Measurements from ENCODE around the gene MTARC2. TPM values are rescaled to one million over a fixed set of nuclear protein-coding genes. Genes with fewer than 3 reads are reported as not detected.

MTARC2 gene
- total and polyA plus RNA-seq, 2 of the 4 experiments (the other 2 are of a cell fraction) = 0.36 to 2.6 TPM

GRCh38 chr1:220824031-220824989 is 76.2 kb downstream of the MTARC2 start:
- no CpG with 5 or more reads among the region's 9 CpGs for WGBS, 2 experiments (ENCODE audit: extremely low coverage in 2 of 2, insufficient read length in 1 of 2)

More at GRCh38 chr1:220824031-220824989, 76.2 kb downstream of the MTARC2 start:
- peaks cover 4% of the 10 kb centered on the region for H3K27me3 ChIP-seq (ENCODE audit: control insufficient read depth, insufficient read depth, low read length)
- no peak overlapping the region for H3K56ac ChIP-seq (ENCODE audit: extremely low read depth, insufficient read depth, low read length)
- H2BK15ac ChIP-seq (ENCODE audit: low read depth, low read length) = peak overlapping the region; percentile 65; the same call in 1 of the 3 replicates
- H2AK9ac ChIP-seq (replicated peaks; ENCODE audit: low read depth, low read length, poor library complexity) = no peak overlapping the region
- H3K4me3 ChIP-seq (ENCODE audit: insufficient read depth, low read depth, low read length) = no peak overlapping the region
- ChIA-PET POLR2A (ENCODE audit: unreplicated experiment) (no interaction called here), CTCF (interaction anchor here (1.0 kb wide), 1 partner anchor 48 kb away, joined by 3 read pairs; no protein-coding TSS in a partner anchor)
- peak overlapping the region; percentile 27; the same call in 1 of the 2 replicates for H3K27ac ChIP-seq (ENCODE audit: insufficient read depth, low read length)
- H3K4me1 ChIP-seq (ENCODE audit: control insufficient read depth, insufficient read depth, low read length) = peaks cover 21% of the 10 kb centered on the region
- H4K20me1 ChIP-seq (ENCODE audit: insufficient read depth, low read length) = no peaks in the 10 kb centered on the region
- in situ Hi-C loops (cut with MboI; ENCODE audit: low sequenced_read_pairs) (no loop called here), intact Hi-C loops (cut with micrococcal nuclease) (no loop called here), dilution Hi-C loops (cut with HindIII; ENCODE audit: low sequenced_read_pairs, unreplicated experiment) (no loop called here)
- peak overlapping the region; percentile 91 for H3K18ac ChIP-seq (ENCODE audit: low read depth, low read length)
- peak overlapping the region; percentile 40 for H4K91ac ChIP-seq (ENCODE audit: insufficient read depth, low read depth, low read length)
- H3K9me3 ChIP-seq (ENCODE audit: control insufficient read depth, insufficient read depth, low read length) = no peaks in the 10 kb centered on the region
- peak overlapping the region; percentile 14; the same call in 1 of the 2 replicates for H3K4me2 ChIP-seq (ENCODE audit: low read depth, low read length)
- peak overlapping the region; percentile 26; the same call in 1 of the 2 replicates for H2AK5ac ChIP-seq (ENCODE audit: low read depth, low read length)
- no peaks in the 10 kb centered on the region for H3K36me3 ChIP-seq (ENCODE audit: control insufficient read depth, insufficient read depth, low read length)
- H3K79me1 ChIP-seq (ENCODE audit: low read depth in 1 of 2, low read length in 2 of 2) = no peaks in the 10 kb centered on the region
- peak overlapping the region; percentile 67 for H4K5ac ChIP-seq (ENCODE audit: low read depth, low read length)
- ATAC-seq (ENCODE audit: low read depth) (peak; percentile 42), DNase-seq (peak; percentile 27)
- TF ChIP-seq NFE2L2 (IDR thresholded peaks at IDR 0.05; ENCODE audit: low read depth, low read length) (no peak), POLR2A (IDR thresholded peaks at IDR 0.05; ENCODE audit: low read depth, low read length) (no peak), USF2 (IDR thresholded peaks at IDR 0.05; ENCODE audit: low read depth, low read length) (no peak), SMC3 (IDR thresholded peaks at IDR 0.05; ENCODE audit: low read depth, low read length) (no peak), MXI1 (IDR thresholded peaks at IDR 0.05; ENCODE audit: borderline replicate concordance, low read depth, low read length) (no peak), BHLHE40 (IDR thresholded peaks at IDR 0.05; ENCODE audit: low read depth, low read length) (no peak), MAFK (IDR thresholded peaks at IDR 0.05; ENCODE audit: low read depth, low read length) (no peak), RAD21 (IDR thresholded peaks at IDR 0.05; ENCODE audit: low read length) (no peak), ELK1 (IDR thresholded peaks at IDR 0.05; ENCODE audit: borderline replicate concordance, low read depth, low read length) (no peak)
- peaks cover 2% of the 10 kb centered on the region; the same call in 1 of the 2 replicates for H3K9me1 ChIP-seq (ENCODE audit: insufficient read depth, low read length)
- no peak overlapping the region for H4K8ac ChIP-seq (ENCODE audit: low read depth in 2 of 2, low read length in 2 of 2)
- peak overlapping the region; percentile 43 for H2BK20ac ChIP-seq (ENCODE audit: low read depth, low read length)
- no peak overlapping the region for H3K23ac ChIP-seq (ENCODE audit: low read depth, low read length)
- H2BK5ac ChIP-seq (ENCODE audit: low read depth, low read length, poor library complexity, severe bottlenecking) = peak overlapping the region; percentile 56
- BruUV-seq (replicated peaks) = no TSS peak
- peak overlapping the region; percentile 47 for H2BK120ac ChIP-seq (ENCODE audit: low read depth, low read length)
- peak overlapping the region; percentile 22; the same call in 1 of the 2 replicates for H3K4ac ChIP-seq (ENCODE audit: low read depth, low read length)
- H2AFZ ChIP-seq (replicated peaks; ENCODE audit: low read length, poor library complexity) = no peak overlapping the region
- no peak overlapping the region for H3K14ac ChIP-seq (replicated peaks; ENCODE audit: low read depth, low read length)
- H3K9ac ChIP-seq (ENCODE audit: low read depth, low read length) = no peak overlapping the region
